PC-3 (cell line): ENCODE results near the gene AZIN2. TPM values are rescaled to one million over a fixed set of nuclear protein-coding genes. Genes with fewer than 3 reads are reported as not detected.

Experiments
- ATAC-seq: fragments of 200-7000 bp; cut with Tn5 transposase; 2 replicates; pipeline ENCODE4 v1.9.1; 2020; ENCODE audit warnings: mild to moderate bottlenecking, moderate library complexity
- BruUV-seq: library from RNA; stranded (reverse); fragments of 400-500 nt; replicated peaks from 2 replicates; lab custom pipeline; 2021; lab: Mats Ljungman, UMichigan
- CTCF ChIA-PET: fragments of 300-600 bp; sonication (Branson Sonifier 250); formaldehyde crosslinking; loops from one replicate; lab custom pipeline; 2022; ENCODE audit warnings: antibody characterized with exemption; lab: Charles Lee
- POLR2A ChIA-PET: fragments of 300-600 bp; sonication (Branson Sonifier 250); formaldehyde crosslinking; loops from one replicate; lab custom pipeline; 2022; ENCODE audit warnings: antibody characterized with exemption; ENCODE audit not compliant: unreplicated experiment; lab: Charles Lee
- DNase-seq: peaks from one replicate; pipeline ENCODE4 v3.0.0-alpha.2; 2015
- H2AFZ ChIP-seq: fragments of 300-600 bp; sonication (generic); 2 replicates; pipeline ENCODE4 v1.6.0; 2016; ENCODE audit warnings: antibody characterized with exemption, low read length
- H3F3A ChIP-seq: fragments of 300-600 bp; sonication (generic); one replicate; pipeline ENCODE4 v1.6.0; 2017; ENCODE audit warnings: antibody characterized with exemption, low read length, control low read depth, mild to moderate bottlenecking; ENCODE audit not compliant: unreplicated experiment
- H3K27ac ChIP-seq: fragments of 300-600 bp; sonication (generic); 2 replicates; pipeline ENCODE4 v1.5.1; 2016; ENCODE audit warnings: mild to moderate bottlenecking, low read length
- H3K27me3 ChIP-seq: fragments of 300-600 bp; sonication (generic); 2 replicates; pipeline ENCODE4 v1.6.1; 2016; ENCODE audit warnings: low read length, mixed read lengths
- H3K36me3 ChIP-seq: fragments of 300-600 bp; sonication (generic); 2 replicates; pipeline ENCODE4 v1.6.1; 2016; ENCODE audit warnings: low read depth, mixed run types, low read length, mixed read lengths
- H3K4me1 ChIP-seq: fragments of 300-600 bp; sonication (generic); 2 replicates; pipeline ENCODE4 v1.5.1; 2016; ENCODE audit warnings: low read length; ENCODE audit not compliant: insufficient read depth
- H3K4me2 ChIP-seq: fragments of 300-600 bp; sonication (generic); 2 replicates; pipeline ENCODE4 v1.6.0; 2016; ENCODE audit warnings: low read length
- H3K4me3 ChIP-seq: fragments of 300-600 bp; sonication (generic); 2 replicates; pipeline ENCODE4 v1.5.1; 2016; ENCODE audit warnings: mild to moderate bottlenecking, low read length, mixed read lengths
- H3K79me2 ChIP-seq: fragments of 300-600 bp; sonication (generic); 2 replicates; pipeline ENCODE4 v1.6.1; 2017; ENCODE audit warnings: low read length, mixed read lengths
- H3K9ac ChIP-seq: fragments of 300-600 bp; sonication (generic); 2 replicates; pipeline ENCODE4 v1.6.0; 2016; ENCODE audit warnings: mild to moderate bottlenecking, low read length
- H3K9me2 ChIP-seq: fragments of 300-600 bp; sonication (generic); replicated peaks from 2 replicates; pipeline ENCODE4 v1.6.1; 2016; ENCODE audit warnings: mixed run types, low read length, mixed read lengths
- H3K9me3 ChIP-seq: fragments of 300-600 bp; sonication (generic); 2 replicates; pipeline ENCODE4 v1.6.1; 2016; ENCODE audit warnings: low read length, mixed read lengths
- H4K20me1 ChIP-seq: fragments of 300-600 bp; sonication (generic); 2 replicates; pipeline ENCODE4 v1.6.1; 2016; ENCODE audit warnings: low read length, mixed read lengths
- CTCF ChIP-seq: fragments of 300-600 bp; sonication (generic); conservative IDR thresholded peaks from 2 replicates; pipeline ENCODE4 v1.5.1; 2017; ENCODE audit warnings: antibody characterized with exemption, low read depth, mild to moderate bottlenecking, low read length
- EZH2 ChIP-seq: fragments of 300-600 bp; sonication (generic); IDR thresholded peaks from one replicate; pipeline ENCODE4 v1.6.1; 2017; ENCODE audit warnings: antibody characterized with exemption, mild to moderate bottlenecking, low read length; ENCODE audit not compliant: unreplicated experiment
- EZH2phosphoT487 ChIP-seq: fragments of 300-600 bp; sonication (generic); IDR thresholded peaks from 2 replicates; pipeline ENCODE4 v1.6.1; 2018; ENCODE audit warnings: mild to moderate bottlenecking, antibody characterized with exemption, low read length, borderline replicate concordance
- intact Hi-C: fragments of 100-400 bp; cut with micrococcal nuclease; formaldehyde crosslinking; loops from 2 replicates; pipeline ENCODE4 v1.9.0; 2023
- total RNA-seq: library from RNA; depleted of rRNA; stranded (reverse); fragments of >200 nt; gene quantifications from 2 replicates; pipeline ENCODE4 v1.2.3, GENCODE V29; 2014

AZIN2 gene
- total RNA-seq, 1 experiment from 2014 or later = 2.2 TPM

- BruUV-seq = no TSS peak
- no peaks in the 10 kb centered on the region for H3K9me3 ChIP-seq
- POLR2A ChIA-PET = no interaction called here
These were observed 38.1 kb upstream of the AZIN2 start for GRCh38 chr1:33042831-33043230.

GRCh38 chr1:33043267-33044092 is 37.5 kb upstream of the AZIN2 start:
- DNase-seq = no peak
- Histone ChIP-seq H3K27me3 (no peaks in the 10 kb centered on the region), H3F3A (no peaks in the 10 kb centered on the region), H3K4me3 (no peak overlapping the region), H3K27ac (no peak overlapping the region), H3K9me3 (no peaks in the 10 kb centered on the region), H3K9ac (no peak overlapping the region), H3K36me3 (no peaks in the 10 kb centered on the region), H3K9me2 (0 out of 2 replicates have a peak, but pooled peaks cover 4% of the 10 kb centered on the region), H4K20me1 (no peaks in the 10 kb centered on the region), H3K79me2 (no peaks in the 10 kb centered on the region), H3K4me1 (peaks cover 10% of the 10 kb centered on the region), H2AFZ (no peak overlapping the region), H3K4me2 (no peak overlapping the region)
- CTCF ChIA-PET = no interaction called here
- POLR2A ChIA-PET = no interaction called here
- intact Hi-C loops = no loop called here
- no TSS peak for BruUV-seq
- TF ChIP-seq EZH2 (no peak), CTCF (no peak), EZH2phosphoT487 (no peak)
- no peak for ATAC-seq

More at GRCh38 chr1:33042831-33043230, 38.1 kb upstream of the AZIN2 start:
- no peak overlapping the region for H3K4me3 ChIP-seq
- no peak overlapping the region for H2AFZ ChIP-seq
- no peak overlapping the region for H3K9ac ChIP-seq
- H3K36me3 ChIP-seq = no peaks in the 10 kb centered on the region
- no peaks in the 10 kb centered on the region for H3F3A ChIP-seq
- no peaks in the 10 kb centered on the region for H3K79me2 ChIP-seq
- no peak for TF ChIP-seq EZH2phosphoT487
- TF ChIP-seq CTCF = no peak
- no peak for TF ChIP-seq EZH2
- no peak for ATAC-seq
- H3K27me3 ChIP-seq = no peaks in the 10 kb centered on the region
- intact Hi-C loops = no loop called here
- no peak overlapping the region for H3K27ac ChIP-seq
- 0 out of 2 replicates have a peak, but pooled peaks cover 4% of the 10 kb centered on the region for H3K9me2 ChIP-seq
- no peaks in the 10 kb centered on the region for H4K20me1 ChIP-seq
- H3K4me2 ChIP-seq = no peak overlapping the region
- CTCF ChIA-PET = no interaction called here
- peaks cover 3% of the 10 kb centered on the region for H3K4me1 ChIP-seq
- DNase-seq = no peak

- no peak for ATAC-seq
- POLR2A ChIA-PET = no interaction called here
- TF ChIP-seq EZH2phosphoT487 (no peak), EZH2 (no peak), CTCF (no peak)
- Histone ChIP-seq H3K27ac (no peak overlapping the region), H3K36me3 (no peaks in the 10 kb centered on the region), H3K79me2 (no peaks in the 10 kb centered on the region), H3K27me3 (no peaks in the 10 kb centered on the region), H3K4me1 (peaks cover 21% of the 10 kb centered on the region), H3K9ac (no peak overlapping the region), H4K20me1 (no peaks in the 10 kb centered on the region), H3K4me2 (no peak overlapping the region), H3K9me2 (0 out of 2 replicates have a peak, but pooled peaks cover 4% of the 10 kb centered on the region), H2AFZ (no peak overlapping the region), H3K9me3 (no peaks in the 10 kb centered on the region), H3K4me3 (no peak overlapping the region), H3F3A (no peaks in the 10 kb centered on the region)
- DNase-seq = no peak
- CTCF ChIA-PET = no interaction called here
- intact Hi-C loops = no loop called here
- no TSS peak for BruUV-seq
These were observed 35.7 kb upstream of the AZIN2 start for GRCh38 chr1:33045246-33045645.
